Measurements from ENCODE around the gene FBXW7.

FBXW7 gene

GRCh38 chr4:152369902-152370295 lies 166.0 kb downstream of the FBXW7 start:
- DNase-seq (ENCODE audit: low spot score), result no peak

GRCh38 chr4:152369203-152369901 lies 166.5 kb downstream of the FBXW7 start:
- DNase-seq (ENCODE audit: low spot score), result no peak

- no peak for DNase-seq (ENCODE audit: low spot score)
Measured at GRCh38 chr4:152368001-152368400, 167.9 kb downstream of the FBXW7 start.

- DNase-seq (ENCODE audit: low spot score), result no peak
Measured at GRCh38 chr4:152364883-152365282, 171.0 kb downstream of the FBXW7 start.

GRCh38 chr4:152364383-152364782 lies 171.5 kb downstream of the FBXW7 start:
- DNase-seq (ENCODE audit: low spot score), result no peak

GRCh38 chr4:152363904-152364303 lies 172.0 kb downstream of the FBXW7 start:
- no peak for DNase-seq (ENCODE audit: low spot score)

- DNase-seq (ENCODE audit: low spot score), result no peak
Measured at GRCh38 chr4:152363086-152363485, 172.8 kb downstream of the FBXW7 start.

- DNase-seq (ENCODE audit: low spot score), result no peak
Measured at GRCh38 chr4:152360045-152360410, 175.9 kb downstream of the FBXW7 start.

- DNase-seq (ENCODE audit: low spot score), result no peak
Measured at GRCh38 chr4:152359208-152360044, 176.5 kb downstream of the FBXW7 start.

GRCh38 chr4:152357206-152357605 lies 178.7 kb downstream of the FBXW7 start:
- no peak for DNase-seq (ENCODE audit: low spot score)

- no peak for DNase-seq (ENCODE audit: low spot score)
Measured at GRCh38 chr4:152356428-152357034, 179.4 kb downstream of the FBXW7 start.

- DNase-seq (ENCODE audit: low spot score), result peak; percentile 1
Measured at GRCh38 chr4:152352622-152353116, 183.2 kb downstream of the FBXW7 start.

- DNase-seq (ENCODE audit: low spot score), result no peak
Measured at GRCh38 chr4:152352215-152352614, 183.7 kb downstream of the FBXW7 start.

GRCh38 chr4:152351080-152351479 lies 184.8 kb downstream of the FBXW7 start:
- no peak for DNase-seq (ENCODE audit: low spot score)

GRCh38 chr4:152348670-152349069 lies 187.2 kb downstream of the FBXW7 start:
- DNase-seq (ENCODE audit: low spot score), result no peak

GRCh38 chr4:152346979-152347378 lies 188.9 kb downstream of the FBXW7 start:
- DNase-seq (ENCODE audit: low spot score), result no peak

- DNase-seq (ENCODE audit: low spot score), result no peak
Measured at GRCh38 chr4:152346526-152346925, 189.4 kb downstream of the FBXW7 start.

GRCh38 chr4:152344001-152344400 lies 191.9 kb downstream of the FBXW7 start:
- no peak for DNase-seq (ENCODE audit: low spot score)

- DNase-seq (ENCODE audit: low spot score), result no peak
Measured at GRCh38 chr4:152342293-152342692, 193.6 kb downstream of the FBXW7 start.

GRCh38 chr4:152340818-152341217 lies 195.1 kb downstream of the FBXW7 start:
- DNase-seq (ENCODE audit: low spot score), result no peak

GRCh38 chr4:152339576-152339975 lies 196.3 kb downstream of the FBXW7 start:
- no peak for DNase-seq (ENCODE audit: low spot score)

GRCh38 chr4:152334931-152335330 lies 201.0 kb downstream of the FBXW7 start:
- DNase-seq (ENCODE audit: low spot score), result no peak

- no peak for DNase-seq (ENCODE audit: low spot score)
Measured at GRCh38 chr4:152331042-152331441, 204.8 kb downstream of the FBXW7 start.
